CD14-positive monocyte (primary cell): ENCODE results near the gene ZFP90. TPM values are rescaled to one million over a fixed set of nuclear protein-coding genes. Genes with fewer than 3 reads are reported as not detected.

Source experiments
- DNase-seq, 3 donors: peaks; one replicate each; pipeline ENCODE4 v3.0.0-alpha.2; 2011 to 2022
- H2AFZ ChIP-seq: 2 replicates; pipeline ENCODE4 v1.6.0; 2012; ENCODE audit warnings: mild to moderate bottlenecking, low read depth, low read length, inconsistent platforms; ENCODE audit not compliant: insufficient read depth, poor library complexity, severe bottlenecking
- H3K27ac ChIP-seq, 2 donors: 1 replicate in 1 of 2; 2 replicates in 1 of 2; pipeline ENCODE4 v1.5.1; 2012 to 2013; ENCODE audit warnings: low read length in 2 of 2, control low read depth in 1 of 2, inconsistent platforms in 1 of 2, low read depth in 1 of 2, mild to moderate bottlenecking in 1 of 2
- H3K27me3 ChIP-seq, 2 donors: one replicate each; pipeline versions ENCODE4 v1.6.0 to v1.6.1; 2011 to 2013; ENCODE audit warnings: low read length in 2 of 2; ENCODE audit not compliant: control insufficient read depth in 2 of 2, insufficient read depth in 2 of 2
- H3K36me3 ChIP-seq, 2 donors: replicated peaks in 1 of 2; 1 replicate in 1 of 2; 2 replicates in 1 of 2; pipeline versions ENCODE4 v1.5.1 to v1.6.1; 2012 to 2013; ENCODE audit warnings: low read length in 2 of 2, control low read depth in 1 of 2, inconsistent platforms in 1 of 2, mild to moderate bottlenecking in 1 of 2; ENCODE audit not compliant: insufficient read depth in 2 of 2, control insufficient read depth in 1 of 2
- H3K4me1 ChIP-seq, 2 donors: 1 replicate in 1 of 2; 2 replicates in 1 of 2; pipeline versions ENCODE4 v1.5.1 to v1.6.1; 2012 to 2013; ENCODE audit warnings: low read length in 2 of 2, control low read depth in 1 of 2, inconsistent platforms in 1 of 2, mild to moderate bottlenecking in 1 of 2, moderate library complexity in 1 of 2; ENCODE audit not compliant: insufficient read depth in 2 of 2, control insufficient read depth in 1 of 2
- H3K4me2 ChIP-seq: replicated peaks from 2 replicates; pipeline ENCODE3; 2012; ENCODE audit warnings: low read length, moderate library complexity, mild to moderate bottlenecking; ENCODE audit not compliant: poor library complexity, severe bottlenecking; ENCODE audit errors: extremely low read depth
- H3K4me3 ChIP-seq, 3 experiments: fragments of 200-600 bp in 1 of 3; sonication (generic) in 1 of 3; replicated peaks in 1 of 3; 1 replicate in 2 of 3; 2 replicates in 1 of 3; pipeline ENCODE4 v1.5.1; 2011 to 2013; ENCODE audit warnings: low read length in 3 of 3, mild to moderate bottlenecking in 3 of 3, control low read depth in 2 of 3, low read depth in 2 of 3, inconsistent platforms in 1 of 3, moderate library complexity in 1 of 3
- H3K79me2 ChIP-seq: 2 replicates; pipeline ENCODE4 v1.6.0; 2012; ENCODE audit warnings: mild to moderate bottlenecking, control low read depth, inconsistent platforms, low read length, moderate library complexity; ENCODE audit not compliant: insufficient read depth
- H3K9ac ChIP-seq: 2 replicates; pipeline ENCODE4 v1.6.0; 2017; ENCODE audit warnings: low read length, mild to moderate bottlenecking; ENCODE audit not compliant: insufficient read depth, poor library complexity, severe bottlenecking
- H3K9me3 ChIP-seq, 2 donors: replicated peaks in 1 of 2; 1 replicate in 1 of 2; 2 replicates in 1 of 2; pipeline versions ENCODE4 v1.5.1 to v1.6.1; 2012 to 2013; ENCODE audit warnings: low read length in 2 of 2, control low read depth in 1 of 2; ENCODE audit not compliant: control insufficient read depth in 1 of 2, insufficient read depth in 1 of 2
- H4K20me1 ChIP-seq: 2 replicates; pipeline ENCODE4 v1.6.0; 2012; ENCODE audit warnings: mild to moderate bottlenecking, low read length, control low read depth, moderate library complexity; ENCODE audit not compliant: insufficient read depth
- H3K27ac Mint-ChIP-seq, 7 donors: one replicate each; pipeline ENCODE4 v1.8.0; 2020; ENCODE audit warnings: mild to moderate bottlenecking in 7 of 7, mixed read lengths in 7 of 7, moderate library complexity in 6 of 7, inconsistent platforms in 2 of 7
- H3K27me3 Mint-ChIP-seq, 3 donors: one replicate each; pipeline ENCODE4 v1.8.0; 2021 to 2022; ENCODE audit warnings: low read depth in 3 of 3, mild to moderate bottlenecking in 3 of 3, mixed read lengths in 3 of 3, moderate library complexity in 3 of 3, inconsistent platforms in 1 of 3
- H3K36me3 Mint-ChIP-seq, 2 donors: one replicate each; pipeline ENCODE4 v1.8.0; 2020; ENCODE audit warnings: mixed read lengths in 2 of 2, inconsistent platforms in 1 of 2, mild to moderate bottlenecking in 1 of 2
- H3K4me1 Mint-ChIP-seq: one replicate; pipeline ENCODE4 v1.8.0; 2020; ENCODE audit warnings: mild to moderate bottlenecking, mixed read lengths
- H3K4me3 Mint-ChIP-seq, 2 donors: one replicate each; pipeline ENCODE4 v1.8.0; 2020; ENCODE audit warnings: mild to moderate bottlenecking in 2 of 2, mixed read lengths in 2 of 2, moderate library complexity in 1 of 2
- H3K9me3 Mint-ChIP-seq, 7 donors: one replicate each; pipeline ENCODE4 v1.8.0; 2020 to 2022; ENCODE audit warnings: mixed read lengths in 7 of 7, mild to moderate bottlenecking in 6 of 7, moderate library complexity in 6 of 7, inconsistent platforms in 2 of 7
- CTCF ChIP-seq: fragments of 200-600 bp; IDR thresholded peaks from one replicate; pipeline ENCODE4 v1.8.0; 2022; ENCODE audit warnings: antibody characterized with exemption, mild to moderate bottlenecking
- WGBS: methylation state at CpG from one replicate; pipeline ENCODE4 v1.1.5; 2013; ENCODE audit warnings: missing lambda C conversion rate; ENCODE audit not compliant: insufficient coverage; 5-methylcytosine and 5-hydroxymethylcytosine counted together
- intact Hi-C, 2 donors: fragments of 100-400 bp; cut with micrococcal nuclease; formaldehyde crosslinking; loops; one replicate each; pipeline versions ENCODE4 v1.15.0 to v1.15.1; 2023
- polyA plus RNA-seq, 3 donors: library from polyadenylated mRNA; depleted of rRNA in 1 of 3; unstranded in 2 of 3; stranded (reverse) in 1 of 3; fragments of 300-500 nt in 2 of 3; fragments of >200 nt in 1 of 3; fragmentation: Illumina TruSeq in 2 of 3; gene quantifications; 1 replicate in 2 of 3; 2 replicates in 1 of 3; pipeline ENCODE4 v1.2.3, GENCODE V29; 2012 to 2021

ZFP90 gene
- polyA plus RNA-seq, 3 donors: 4.2 to 7.9 (median 6.3) TPM

GRCh38 chr16:68599586-68599985 lies 60.5 kb downstream of the ZFP90 start:
- no peaks in the 10 kb centered on the region for H3K36me3 ChIP-seq
- intact Hi-C loops: no loop called here
- no peaks in the 10 kb centered on the region for H3K79me2 ChIP-seq
- no peaks in the 10 kb centered on the region for H3K4me1 ChIP-seq
- H3K9me3 Mint-ChIP-seq: peaks cover 0 to 6% (median 0%) of the 10 kb centered on the region in 7 donors
- no peak overlapping the region for H3K27ac ChIP-seq
- peak overlapping the region in 1 of 2 donors; percentile 4 for H3K4me3 Mint-ChIP-seq
- H3K9ac ChIP-seq: no peak overlapping the region
- no peaks in the 10 kb centered on the region for H3K9me3 ChIP-seq
- H3K4me1 Mint-ChIP-seq: no peaks in the 10 kb centered on the region
- no peaks in the 10 kb centered on the region for H3K36me3 Mint-ChIP-seq
- no peaks in the 10 kb centered on the region for H3K27me3 ChIP-seq
- DNase-seq: no peak
- H3K27ac Mint-ChIP-seq: no peak overlapping the region
- H3K27me3 Mint-ChIP-seq: peaks cover 0 to 8% (median 3%) of the 10 kb centered on the region in 3 donors
- WGBS: 100% methylated on average over 1 of the region's 1 CpG
- no peaks in the 10 kb centered on the region for H4K20me1 ChIP-seq
- no peak for TF ChIP-seq CTCF
- H3K4me3 ChIP-seq: no peak overlapping the region
- no peak overlapping the region for H3K4me2 ChIP-seq
- no peak overlapping the region for H2AFZ ChIP-seq

- Mint-ChIP-seq H3K4me3 (no peak overlapping the region), H3K27ac (no peak overlapping the region), H3K27me3 (peaks cover 0 to 4% (median 4%) of the 10 kb centered on the region in 3 donors), H3K36me3 (no peaks in the 10 kb centered on the region), H3K4me1 (no peaks in the 10 kb centered on the region), H3K9me3 (peaks cover 2 to 8% (median 5%) of the 10 kb centered on the region in 7 donors)
- no peak overlapping the region for H3K4me3 ChIP-seq
- H3K4me1 ChIP-seq: no peaks in the 10 kb centered on the region
- intact Hi-C loops: no loop called here
- no peaks in the 10 kb centered on the region for H3K79me2 ChIP-seq
- no peaks in the 10 kb centered on the region for H4K20me1 ChIP-seq
- H3K36me3 ChIP-seq: no peaks in the 10 kb centered on the region
- H3K9me3 ChIP-seq: no peaks in the 10 kb centered on the region
- TF ChIP-seq CTCF: no peak
- no peak overlapping the region for H3K27ac ChIP-seq
- H3K27me3 ChIP-seq: no peaks in the 10 kb centered on the region
- no peak overlapping the region for H3K4me2 ChIP-seq
- no peak for DNase-seq
- 81% methylated on average over 3 of the region's 5 CpGs for WGBS
- no peak overlapping the region for H3K9ac ChIP-seq
- no peak overlapping the region for H2AFZ ChIP-seq
These were observed 66.7 kb downstream of the ZFP90 start for GRCh38 chr16:68605746-68606145.
